Effector CD8-positive, alpha-beta T cell (primary cell): ENCODE measurements around the gene P2RX1.

ENCODE experiments used
- DNase-seq: peaks from one replicate; lab custom pipeline; 2025; lab: John Stamatoyannopoulos, UW
- total RNA-seq, 4 experiments: gene quantifications; one replicate each; lab custom pipeline; 2026; lab: John Stamatoyannopoulos, UW

P2RX1 gene
- 0 to 0.12 (median 0.05) reads per million in 4 experiments for total RNA-seq

DNA sequence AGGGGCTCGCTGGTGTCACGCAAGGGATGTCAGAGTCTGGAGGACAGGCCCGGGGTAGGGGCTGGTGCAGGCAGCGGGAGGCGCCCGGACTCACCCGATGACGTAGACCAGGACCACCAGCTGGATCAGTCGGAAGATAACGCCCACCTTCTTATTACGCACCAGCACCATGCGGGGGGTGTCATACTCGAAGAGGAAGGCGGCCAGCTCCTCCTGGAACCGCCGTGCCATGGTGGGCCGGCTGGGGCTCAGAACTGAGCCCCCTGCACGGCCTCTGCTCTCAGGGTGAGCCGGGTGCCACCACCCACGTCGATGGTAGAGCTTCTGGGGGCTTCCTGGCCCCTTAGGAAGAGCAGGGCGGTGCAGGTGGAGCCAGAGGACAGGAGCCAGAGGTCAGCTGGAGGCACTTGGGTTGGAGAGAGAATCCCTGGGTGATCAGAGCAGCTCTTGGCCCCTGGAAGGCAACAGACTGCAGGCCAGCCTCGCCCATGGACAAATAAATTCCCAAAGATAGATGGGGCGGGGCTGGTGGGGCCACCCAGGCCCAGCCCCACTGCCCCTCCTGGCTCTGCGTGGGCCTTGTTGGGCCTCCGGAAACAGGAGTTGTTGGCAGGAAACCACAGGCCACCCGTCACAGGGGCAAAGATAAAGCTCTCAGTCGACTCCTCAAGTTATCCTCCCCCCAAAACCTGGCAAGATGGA lies at the start of gene P2RX1:
Gene P2RX1, minus strand, starts transcription at position 471 of the 702 bp plus-strand sequence. Its CDS starts 240 bp downstream, at position 231.
- DNase-seq, result no peak

DNA sequence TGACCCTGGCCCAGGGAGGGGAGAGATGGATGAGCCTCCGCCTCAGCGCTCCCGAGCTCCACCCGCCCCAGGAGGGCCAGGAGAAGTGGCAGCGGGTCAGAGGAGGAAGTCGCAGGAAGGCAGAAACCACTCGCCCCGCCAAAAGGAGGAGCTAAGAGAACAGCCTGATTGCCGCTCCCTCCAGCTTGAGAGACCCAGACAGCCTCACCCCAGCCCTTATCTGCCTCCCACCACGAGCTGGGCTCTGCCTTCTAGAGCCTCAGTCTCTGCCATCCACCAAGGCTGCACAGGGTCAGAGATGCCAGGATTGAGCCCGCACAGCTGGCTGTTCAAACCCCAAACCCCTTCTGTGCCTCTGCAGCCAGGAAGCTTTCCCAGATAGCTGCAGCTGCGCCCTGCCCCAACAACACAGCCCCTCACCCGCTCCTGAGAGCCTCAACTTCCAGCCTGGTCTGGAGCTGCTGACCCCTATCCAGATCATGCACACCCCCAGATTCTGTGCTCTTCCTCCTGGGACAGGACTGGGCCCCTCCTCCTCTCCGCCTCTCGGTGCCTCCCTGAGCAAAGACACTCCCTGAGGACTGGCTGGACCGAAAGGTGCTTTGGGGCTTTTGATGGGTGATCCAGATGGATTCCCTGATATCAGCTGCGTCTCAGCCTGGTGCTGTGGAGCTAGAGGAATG lies 49.0 kb upstream of the P2RX1 start:
- peak; percentile 45 for DNase-seq

DNA sequence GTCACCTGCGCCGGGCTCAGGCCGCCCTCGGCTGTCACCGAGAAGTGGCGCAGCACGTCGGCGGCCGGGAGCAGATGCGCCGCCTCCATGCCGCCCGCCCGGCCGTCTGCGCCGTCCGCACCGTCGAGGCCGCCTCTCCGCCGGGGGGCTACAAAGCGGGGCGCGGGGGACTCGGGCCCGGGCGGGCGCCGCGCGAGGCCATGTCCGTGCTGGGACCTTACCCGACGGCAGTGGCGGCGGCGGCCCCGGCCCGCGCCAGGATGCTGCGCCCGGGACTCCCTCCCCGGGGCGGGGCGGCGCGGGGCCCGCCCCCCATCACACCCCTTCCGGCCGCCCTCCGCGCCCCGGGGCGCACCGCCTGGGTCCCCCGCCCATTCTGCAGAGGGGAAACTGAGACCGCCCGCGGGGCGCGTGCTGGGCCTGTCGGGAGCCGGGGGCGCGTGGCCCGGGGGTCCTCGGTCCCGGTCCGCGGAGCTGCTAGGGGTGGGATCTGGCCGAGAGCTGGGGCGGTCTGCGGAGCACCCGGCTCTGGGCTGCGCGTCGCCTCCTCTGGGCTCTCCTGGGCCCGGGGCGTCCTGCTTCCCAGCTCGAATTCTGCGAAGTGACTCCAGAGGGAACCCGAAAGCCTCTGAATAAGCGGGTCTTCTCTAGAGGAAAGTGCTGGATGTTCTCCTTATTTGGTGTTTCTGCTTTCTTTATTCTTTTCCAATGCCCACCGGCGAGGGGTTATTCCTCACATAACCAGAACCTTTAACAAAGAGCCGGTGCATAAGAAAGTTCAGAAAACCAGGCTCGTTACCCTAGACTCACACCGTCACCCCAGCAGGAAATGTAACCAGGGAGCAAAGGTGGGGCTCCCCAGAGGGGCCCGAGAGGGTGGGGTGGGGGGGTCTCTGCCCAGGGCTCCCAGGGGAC lies 48.2 kb upstream of the P2RX1 start, which contains the start of gene ATP2A3:
Gene ATP2A3, minus strand, starts transcription at position 235 of the 915 bp plus-strand sequence. Its CDS starts 146 bp downstream, at position 89.
- DNase-seq, result peak; percentile 43

DNA sequence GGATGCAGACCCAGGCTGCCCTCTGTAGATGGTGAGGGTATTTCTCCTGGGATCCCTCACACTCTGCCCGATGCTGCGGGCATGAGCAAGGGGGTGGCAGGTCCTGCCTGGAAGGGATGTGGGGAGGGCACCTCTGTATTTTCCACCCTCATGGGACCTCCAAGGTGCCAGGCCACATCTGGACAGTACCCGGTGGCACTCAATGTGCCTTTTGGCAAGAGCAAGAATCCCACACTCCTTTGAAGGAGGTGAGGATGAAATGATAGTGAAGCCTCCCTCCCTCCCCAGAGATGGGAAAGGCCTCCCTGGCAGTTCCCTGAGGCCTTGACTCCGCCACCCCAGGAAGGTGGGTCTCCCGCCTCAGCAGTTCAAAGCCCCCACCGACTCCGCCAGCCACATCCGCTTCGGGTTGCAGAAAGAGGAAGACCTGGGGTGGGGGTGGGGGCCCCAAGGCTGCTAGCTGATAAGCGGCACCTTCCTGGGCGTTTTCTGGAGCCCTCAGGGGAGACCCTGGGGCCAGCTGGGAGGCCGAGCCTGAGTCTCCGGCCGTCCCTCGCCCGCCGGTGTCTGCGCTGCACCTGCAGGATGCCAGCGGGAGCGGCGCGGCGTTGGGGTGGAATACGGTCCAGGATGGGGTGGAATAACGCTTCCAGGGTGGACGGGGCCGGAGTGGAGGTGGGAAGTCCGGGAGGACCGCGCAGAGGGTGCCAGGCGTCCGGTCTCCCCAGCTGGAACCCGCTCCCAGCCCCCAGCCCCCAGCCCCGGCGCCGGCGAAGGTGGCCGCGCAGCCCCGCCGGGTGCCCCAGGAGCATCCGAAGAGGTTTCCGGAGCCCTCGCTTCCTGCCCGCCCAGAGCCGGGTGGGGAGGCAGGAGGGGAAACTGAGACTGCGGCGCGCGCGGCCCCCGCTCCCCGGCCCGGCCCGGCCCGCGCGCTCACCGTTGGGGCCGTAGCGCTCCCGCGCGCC lies 47.3 kb upstream of the P2RX1 start:
- DNase-seq, result peak; percentile 62

DNA sequence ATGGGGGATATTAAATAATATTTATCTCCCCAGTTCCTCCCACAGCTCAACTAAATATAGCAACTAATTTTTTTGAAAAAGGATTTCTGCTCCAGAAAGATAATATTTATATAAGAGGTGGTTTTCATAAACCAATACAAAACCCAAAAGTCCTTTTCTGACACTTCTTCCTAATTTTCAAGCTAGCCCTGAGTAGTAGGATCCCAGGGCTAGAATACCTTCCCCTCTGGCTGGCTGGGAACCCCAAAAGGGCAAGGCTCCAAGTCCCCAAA lies 46.6 kb upstream of the P2RX1 start:
- no peak for DNase-seq

DNA sequence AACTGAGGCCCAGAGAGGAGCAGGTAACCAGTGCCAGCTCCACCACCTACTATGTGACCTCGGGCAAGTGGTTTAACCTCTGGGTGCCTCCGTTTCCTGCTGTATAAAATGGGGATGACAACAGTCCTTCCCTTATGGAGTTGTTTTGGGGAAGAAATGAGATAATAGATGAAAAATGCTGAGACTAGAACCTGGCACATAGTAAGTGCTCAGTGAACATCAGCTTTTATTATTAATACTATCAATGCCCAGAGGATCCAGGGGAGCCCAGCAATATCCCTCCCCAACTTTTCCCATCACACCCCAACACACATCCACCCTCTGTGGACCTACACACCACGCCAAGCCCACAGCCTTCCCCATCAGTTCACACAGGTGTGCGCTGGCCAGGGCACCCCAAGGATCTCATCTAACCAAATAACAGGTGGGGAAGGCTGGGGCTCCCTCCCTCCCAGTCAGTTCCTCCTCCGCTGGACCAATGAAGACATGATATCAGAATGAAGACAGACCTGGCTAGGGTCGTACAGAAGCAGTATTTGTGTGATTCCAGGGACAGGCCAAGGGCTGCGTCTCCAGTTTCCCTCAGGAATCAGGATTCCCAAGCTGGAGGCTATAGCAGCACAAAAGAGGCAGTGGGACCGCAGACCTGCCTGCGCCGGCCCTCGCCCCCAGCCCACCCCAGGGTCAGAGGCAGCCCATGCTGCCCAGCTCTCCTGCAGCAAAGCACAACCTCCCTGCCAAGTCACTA lies 46.1 kb upstream of the P2RX1 start:
- DNase-seq, result no peak

DNA sequence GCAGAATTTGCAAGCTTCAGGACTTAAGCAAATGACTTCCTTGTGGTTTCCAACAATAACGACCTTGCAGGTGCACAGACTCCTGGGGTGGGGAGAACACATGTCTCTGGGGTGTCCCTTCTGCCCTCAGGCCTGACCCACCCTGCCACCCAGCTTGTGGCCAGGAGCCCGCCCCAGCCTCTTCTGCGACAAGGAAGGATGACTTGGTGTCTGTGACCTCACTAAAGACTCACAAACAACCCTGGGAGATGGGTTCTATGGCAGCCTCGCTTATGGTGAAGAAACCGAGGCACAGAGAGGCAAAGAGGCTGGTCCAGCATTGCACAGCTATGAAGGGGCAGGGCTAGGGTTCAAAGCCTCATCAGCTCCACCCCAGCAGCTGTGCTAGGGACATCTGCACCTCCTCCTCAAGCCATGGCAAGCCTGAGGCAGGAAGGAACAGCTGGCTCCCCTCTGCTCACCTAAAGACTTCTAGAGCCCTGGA lies 45.3 kb upstream of the P2RX1 start:
- no peak for DNase-seq

DNA sequence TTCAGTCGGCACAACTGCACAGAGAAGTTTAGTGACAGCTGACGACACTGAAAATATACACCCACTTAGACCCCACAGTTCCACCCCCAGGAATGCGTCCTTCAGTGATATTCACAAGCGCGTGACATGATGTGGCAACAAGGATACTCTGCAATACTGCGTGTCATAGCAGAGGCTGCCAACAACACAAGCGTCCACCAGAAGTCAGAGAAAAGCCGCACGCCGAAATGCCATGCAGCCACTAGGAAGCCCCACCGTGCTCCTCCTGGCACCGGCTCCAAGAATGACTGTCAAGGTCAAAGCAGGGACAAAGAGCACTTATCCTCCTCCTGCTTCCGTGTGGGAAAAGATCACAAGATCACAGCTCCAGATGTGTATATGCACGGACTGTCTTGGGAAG lies 44.5 kb upstream of the P2RX1 start:
- no peak for DNase-seq

DNA sequence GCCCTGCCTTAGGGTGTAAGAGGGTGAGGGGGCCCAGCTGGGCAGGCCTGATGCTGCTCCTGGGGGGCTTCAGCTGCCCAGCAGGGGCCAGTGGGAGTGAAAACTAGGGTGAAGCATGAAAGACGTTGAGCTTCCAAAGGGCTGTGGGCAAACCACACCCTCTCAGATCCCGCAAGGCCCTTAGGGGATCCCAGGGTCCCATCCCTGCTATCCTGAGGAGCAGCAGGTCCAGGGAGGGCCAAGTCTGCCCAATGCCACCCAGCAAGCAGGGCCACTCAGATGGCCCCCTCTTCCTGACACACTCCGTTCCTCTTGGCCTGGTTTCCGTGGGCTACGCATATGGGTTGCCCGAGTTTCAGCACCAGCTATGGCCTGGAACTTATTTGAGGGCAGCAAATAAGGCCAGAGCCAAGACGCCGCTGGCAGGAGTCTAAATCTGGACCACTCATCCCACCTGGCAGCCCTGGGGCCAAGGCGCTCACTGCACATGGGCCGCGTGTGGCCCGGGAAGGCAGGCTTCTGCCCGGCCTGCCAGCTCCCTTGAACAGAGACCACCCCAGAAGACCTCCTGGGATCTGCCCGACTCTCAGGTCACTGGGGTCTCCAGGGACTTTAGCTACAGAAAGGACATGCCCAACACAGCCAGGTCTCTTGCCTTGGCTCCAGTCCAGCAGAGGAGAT lies 43.8 kb upstream of the P2RX1 start:
- DNase-seq, result no peak

DNA sequence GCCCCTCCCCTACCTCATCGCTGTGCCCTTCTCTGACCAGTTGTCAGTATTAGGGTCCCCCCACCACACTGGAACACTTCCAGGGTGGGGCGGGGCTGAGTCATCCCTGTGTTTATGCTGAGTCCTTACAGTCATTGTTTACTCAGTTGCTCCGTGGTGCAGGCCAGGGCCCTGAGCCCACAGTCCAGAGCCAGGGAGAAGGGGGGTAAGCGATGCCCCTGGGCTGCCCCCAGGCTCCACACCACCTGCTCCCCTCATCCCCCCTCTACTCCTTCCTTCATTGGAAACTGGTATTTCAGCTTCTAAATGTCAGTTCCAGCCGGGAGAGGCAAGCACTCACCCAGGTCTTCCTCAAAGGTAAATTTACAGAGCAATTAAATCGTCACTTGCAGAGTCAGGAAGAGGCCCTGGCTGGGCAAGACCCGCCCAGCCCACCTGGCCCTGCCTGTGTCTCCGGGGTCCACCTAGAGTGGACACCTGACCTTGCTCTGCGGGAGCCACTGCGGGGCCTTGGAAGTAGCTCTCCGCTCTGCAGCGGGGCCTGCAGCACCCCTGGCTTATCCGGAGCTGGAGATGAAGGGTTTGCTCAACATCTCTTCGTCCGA lies 43.1 kb upstream of the P2RX1 start:
- DNase-seq, result no peak

DNA sequence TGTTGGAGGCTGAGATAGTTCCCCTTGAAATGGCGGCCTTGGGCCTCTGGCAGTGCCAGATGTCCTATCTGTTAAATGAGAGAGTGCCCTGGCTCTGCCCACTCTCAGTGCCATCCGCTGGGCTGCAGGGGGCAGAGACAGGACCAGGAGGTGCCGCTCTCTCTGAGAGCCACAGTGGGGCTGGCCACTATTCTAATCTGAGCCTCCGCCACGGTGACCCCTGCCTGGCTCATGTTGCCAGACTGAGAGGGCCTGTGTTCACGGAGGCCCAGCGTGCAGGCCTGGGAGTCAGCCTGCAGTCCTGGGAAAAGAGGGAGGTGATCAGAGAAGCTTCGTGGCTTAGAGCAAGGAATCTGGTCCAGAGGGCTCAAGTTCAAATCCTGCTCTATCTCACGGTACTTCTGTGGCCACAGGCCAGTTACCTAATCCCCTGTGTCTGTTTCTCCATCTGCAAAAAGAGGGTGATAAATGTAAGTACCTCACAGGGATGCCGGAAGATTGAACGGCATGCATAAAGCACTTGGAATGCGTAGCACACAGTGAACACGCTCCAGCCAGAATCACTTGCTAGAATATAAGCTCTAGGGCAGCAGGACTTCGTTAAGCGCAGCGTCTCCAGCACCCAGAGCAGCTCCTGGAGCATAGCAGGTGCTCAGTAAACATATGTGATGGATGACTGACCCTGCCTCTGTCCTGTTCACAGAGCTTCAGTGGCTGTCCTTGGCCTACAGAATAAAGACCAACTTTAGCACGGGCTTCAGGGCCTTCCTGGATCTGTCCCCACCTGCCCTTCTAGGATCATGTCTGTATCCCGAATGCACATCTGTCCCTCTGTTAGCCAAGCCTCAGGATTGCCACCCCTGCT lies 41.7 kb upstream of the P2RX1 start:
- no peak for DNase-seq

DNA sequence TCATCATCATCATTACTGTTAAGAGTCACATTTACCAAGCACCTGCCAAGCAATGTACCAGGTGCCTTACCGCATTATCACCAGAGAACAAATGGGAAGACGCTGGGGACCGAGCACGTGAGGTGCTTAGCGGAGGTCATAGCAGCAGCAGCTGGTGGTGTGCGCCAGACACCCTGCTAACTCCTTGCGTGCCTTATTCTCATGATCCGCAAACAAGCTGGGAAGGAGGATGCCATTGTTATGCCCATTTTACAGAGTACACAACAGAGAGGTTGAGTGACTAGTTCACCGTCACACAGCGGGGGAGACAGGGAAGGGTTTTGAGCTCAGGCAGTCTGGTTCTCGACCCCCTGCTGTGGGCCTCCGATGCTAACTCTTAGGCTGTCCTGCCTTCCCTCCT lies 40.7 kb upstream of the P2RX1 start:
- no peak for DNase-seq

DNA sequence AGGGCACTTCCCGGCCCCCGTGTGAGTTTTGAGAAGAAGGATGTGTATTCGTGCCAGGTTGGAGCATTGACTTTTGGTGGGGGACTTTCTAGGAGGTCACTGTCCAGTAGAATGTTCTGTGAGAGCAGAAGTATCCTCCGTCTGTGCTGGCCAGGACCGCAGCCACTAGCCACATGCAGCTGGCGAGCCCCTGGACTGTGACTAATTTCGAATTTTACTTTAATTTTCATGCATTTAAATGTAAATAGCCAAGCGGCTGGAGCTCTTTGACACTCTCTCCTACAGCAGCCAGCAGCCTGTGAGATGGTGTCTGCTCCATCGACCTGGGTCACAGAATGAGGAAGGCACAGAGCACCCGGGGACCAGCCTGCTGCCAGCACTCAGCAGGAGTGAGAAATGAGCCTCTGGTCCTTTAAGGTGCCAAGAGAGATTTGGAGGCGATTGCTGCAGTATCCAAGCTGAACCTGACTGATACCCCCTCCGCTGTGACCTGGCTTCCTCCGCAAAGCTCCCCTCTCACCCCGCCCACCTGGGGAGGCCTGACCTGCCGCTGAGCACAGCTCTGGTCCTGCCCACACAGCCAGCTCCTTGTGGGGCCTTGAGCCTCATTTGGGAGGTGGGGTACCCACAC lies 40.2 kb upstream of the P2RX1 start:
- no peak for DNase-seq

DNA sequence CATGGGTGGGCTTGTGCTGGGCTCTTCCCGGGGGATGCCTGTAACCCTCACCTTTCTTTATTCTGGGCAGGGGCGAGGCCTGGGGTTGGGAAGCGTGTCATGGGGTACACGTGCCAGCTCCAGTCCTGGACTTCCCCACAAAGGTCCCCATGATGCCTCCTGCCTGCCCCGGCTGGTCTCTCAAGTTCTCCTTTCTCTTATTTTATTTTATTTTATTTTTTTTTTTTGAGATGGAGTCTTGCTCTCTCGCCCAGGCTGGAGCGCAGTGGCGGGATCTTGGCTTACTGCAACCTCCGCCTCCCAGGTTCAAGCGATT lies 39.4 kb upstream of the P2RX1 start:
- no peak for DNase-seq

DNA sequence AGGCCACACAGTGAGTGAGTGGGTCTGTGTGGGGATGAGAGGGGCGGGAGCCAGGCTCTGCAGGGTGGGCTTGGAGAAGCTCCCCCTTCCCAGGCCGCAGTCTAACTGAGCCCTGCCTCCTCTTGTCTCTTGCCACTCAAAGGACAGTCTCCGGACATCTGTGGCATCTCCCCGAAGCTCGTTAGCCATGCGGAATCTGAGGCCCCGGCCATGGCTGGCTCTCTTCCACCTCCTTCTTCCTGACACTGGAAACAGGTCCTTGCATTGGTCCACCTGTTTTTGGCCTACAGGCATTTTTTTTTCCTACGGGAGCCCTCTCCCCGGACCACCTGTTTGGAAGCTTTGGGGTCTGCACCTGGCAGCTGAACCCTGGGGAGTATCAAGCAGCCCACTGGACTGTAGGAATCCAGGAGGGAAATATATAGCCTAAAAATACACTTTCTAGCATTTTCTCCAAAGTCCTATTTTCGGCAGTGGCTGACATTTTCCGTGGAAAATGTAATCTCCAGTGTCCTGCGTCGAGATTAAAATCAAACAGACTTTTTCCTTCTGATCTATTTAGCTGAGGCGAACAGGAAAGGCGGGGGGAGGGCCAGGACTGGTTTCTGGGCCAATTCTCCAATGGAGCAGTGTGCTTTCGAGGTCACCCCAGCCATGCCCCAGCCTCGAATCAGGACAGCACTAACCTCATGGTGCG lies 38.9 kb upstream of the P2RX1 start:
- DNase-seq, result no peak

DNA sequence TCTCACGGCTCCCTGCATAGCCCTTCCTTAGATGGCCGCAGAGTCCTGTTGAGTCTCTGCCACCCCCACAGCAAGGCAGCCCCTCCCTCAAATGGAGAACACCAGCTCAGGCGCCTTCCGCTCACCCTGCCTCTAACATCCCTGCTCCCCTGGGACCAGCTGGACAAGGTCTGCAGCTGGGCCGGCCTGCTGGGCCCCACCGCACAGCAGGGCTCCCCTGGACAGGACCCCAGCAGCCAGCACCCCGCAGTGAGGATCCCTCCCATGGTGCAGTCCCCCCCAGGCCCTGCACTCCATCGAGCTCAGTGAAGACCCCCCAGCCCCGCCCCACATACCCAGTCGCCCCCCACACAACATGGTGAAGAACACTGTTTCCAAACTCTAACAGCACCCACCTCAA lies 37.8 kb upstream of the P2RX1 start:
- no peak for DNase-seq

DNA sequence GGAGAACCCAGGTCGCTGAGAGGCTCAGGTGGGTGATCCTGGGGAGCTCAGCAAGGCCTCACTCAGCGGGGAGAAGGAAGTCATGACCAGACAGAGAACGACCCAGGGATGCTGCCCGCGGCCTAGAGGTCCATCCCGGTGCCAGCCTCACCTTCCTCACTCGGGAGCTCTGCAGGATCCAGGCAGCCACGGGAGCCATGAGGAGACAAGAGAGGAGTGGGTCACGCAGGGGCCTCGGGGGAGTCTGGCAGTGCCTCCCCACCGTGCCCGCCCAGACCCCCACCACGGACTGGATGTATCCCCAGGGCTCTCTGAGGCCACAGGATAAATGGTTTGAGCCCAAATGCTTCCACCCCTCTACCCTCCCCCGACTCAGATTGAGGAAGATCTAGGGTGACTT lies 37.3 kb upstream of the P2RX1 start:
- no peak for DNase-seq

DNA sequence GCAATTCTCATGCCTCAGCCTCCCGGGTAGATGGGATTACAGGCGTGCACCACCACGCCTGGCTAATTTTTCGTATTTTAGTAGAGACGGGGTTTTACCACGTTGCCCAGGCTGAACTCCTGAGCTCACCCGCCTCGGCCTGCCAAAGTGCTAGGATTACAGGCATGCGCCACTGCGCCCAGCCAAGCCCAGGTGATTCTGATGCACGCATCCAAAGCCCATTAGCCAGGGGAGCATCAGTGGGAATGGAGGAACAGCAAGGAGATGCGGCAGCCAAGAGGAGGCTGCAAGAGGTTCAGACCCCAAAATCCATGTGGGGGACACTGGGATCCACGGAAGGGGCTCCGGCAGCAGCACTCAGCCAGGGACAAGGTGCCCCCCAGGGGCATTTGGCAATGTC lies 35.9 kb upstream of the P2RX1 start:
- DNase-seq, result no peak
